Measurements from ENCODE around the gene TRPV4.

- no peak for TF ChIP-seq POLR2A (IDR thresholded peaks at IDR 0.05; ENCODE audit: low read depth, low read length)
- no peak for TF ChIP-seq POLR2AphosphoS5 (IDR thresholded peaks at IDR 0.05; ENCODE audit: low read depth, low read length)
These were observed 24.1 kb downstream of the TRPV4 start for GRCh38 chr12:109808876-109809646.
